ENCODE results near the gene CAMK2A. TPM values are rescaled to one million over a fixed set of nuclear protein-coding genes. Genes with fewer than 3 reads are reported as not detected.

CAMK2A gene
- total RNA-seq, 1 donor from 2014 or later, result 1.2 TPM

DNA sequence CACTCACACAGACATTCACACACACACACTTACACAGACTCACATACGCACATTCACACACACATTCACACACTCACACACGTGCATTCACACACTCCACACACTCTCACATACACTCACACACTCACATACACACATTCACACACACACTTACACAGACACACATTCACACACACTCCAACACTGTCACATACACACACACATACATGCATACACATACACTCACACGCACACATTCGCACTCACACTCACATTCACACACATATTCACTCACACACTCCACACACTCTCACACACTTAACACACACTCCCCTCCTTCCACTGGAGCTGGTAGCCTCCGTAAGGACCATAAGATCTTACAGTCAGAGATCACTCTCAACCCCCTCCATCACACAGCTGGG lies 26.2 kb downstream of the CAMK2A start:
- H3K27ac Mint-ChIP-seq (ENCODE audit: unreplicated experiment), result no peak overlapping the region
- Histone ChIP-seq H3K79me2 (ENCODE audit: insufficient read depth, low read length) (no peaks in the 10 kb centered on the region), H3K36me3 (ENCODE audit: insufficient read depth, low read length) (no peaks in the 10 kb centered on the region), H2AFZ (ENCODE audit: low read depth, low read length) (no peak overlapping the region), H3K27ac (ENCODE audit: low read depth, low read length) (peak overlapping the region; percentile 9), H3K27me3 (ENCODE audit: insufficient read depth, low read length) (no peaks in the 10 kb centered on the region), H3K9ac (ENCODE audit: low read length) (peak overlapping the region; percentile 17), H3K9me3 (ENCODE audit: insufficient read depth, low read depth, low read length) (no peaks in the 10 kb centered on the region), H4K20me1 (ENCODE audit: insufficient read depth, low read length) (no peaks in the 10 kb centered on the region), H3K4me1 (ENCODE audit: insufficient read depth, low read length) (peaks cover 22% of the 10 kb centered on the region), H3K4me3 (ENCODE audit: insufficient read depth, low read depth, low read length) (no peak overlapping the region), H3K4me2 (ENCODE audit: low read length) (peak overlapping the region; percentile 75)
- TF ChIP-seq, protein P1, sequence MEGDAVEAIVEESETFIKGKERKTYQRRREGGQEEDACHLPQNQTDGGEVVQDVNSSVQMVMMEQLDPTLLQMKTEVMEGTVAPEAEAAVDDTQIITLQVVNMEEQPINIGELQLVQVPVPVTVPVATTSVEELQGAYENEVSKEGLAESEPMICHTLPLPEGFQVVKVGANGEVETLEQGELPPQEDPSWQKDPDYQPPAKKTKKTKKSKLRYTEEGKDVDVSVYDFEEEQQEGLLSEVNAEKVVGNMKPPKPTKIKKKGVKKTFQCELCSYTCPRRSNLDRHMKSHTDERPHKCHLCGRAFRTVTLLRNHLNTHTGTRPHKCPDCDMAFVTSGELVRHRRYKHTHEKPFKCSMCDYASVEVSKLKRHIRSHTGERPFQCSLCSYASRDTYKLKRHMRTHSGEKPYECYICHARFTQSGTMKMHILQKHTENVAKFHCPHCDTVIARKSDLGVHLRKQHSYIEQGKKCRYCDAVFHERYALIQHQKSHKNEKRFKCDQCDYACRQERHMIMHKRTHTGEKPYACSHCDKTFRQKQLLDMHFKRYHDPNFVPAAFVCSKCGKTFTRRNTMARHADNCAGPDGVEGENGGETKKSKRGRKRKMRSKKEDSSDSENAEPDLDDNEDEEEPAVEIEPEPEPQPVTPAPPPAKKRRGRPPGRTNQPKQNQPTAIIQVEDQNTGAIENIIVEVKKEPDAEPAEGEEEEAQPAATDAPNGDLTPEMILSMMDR (IDR thresholded peaks at IDR 0.05; ENCODE audit: insufficient read depth, low read depth, low read length), result no peak
- no peak for TF ChIP-seq EZH2 (IDR thresholded peaks at IDR 0.05; ENCODE audit: insufficient read depth, low read length)
- H3K9me3 Mint-ChIP-seq (ENCODE audit: unreplicated experiment), result no peaks in the 10 kb centered on the region
- FAIRE-seq (peak; percentile 84), DNase-seq (ENCODE audit: low read depth) (no peak)
- peaks cover under 1% of the 10 kb centered on the region for H3K27me3 Mint-ChIP-seq (ENCODE audit: low read depth, unreplicated experiment)
- peaks cover 34% of the 10 kb centered on the region for H3K4me1 Mint-ChIP-seq (ENCODE audit: low read depth, unreplicated experiment)
- H3K36me3 Mint-ChIP-seq (ENCODE audit: low read depth, unreplicated experiment), result no peaks in the 10 kb centered on the region
- H3K4me3 Mint-ChIP-seq (ENCODE audit: unreplicated experiment), result no peak overlapping the region

DNA sequence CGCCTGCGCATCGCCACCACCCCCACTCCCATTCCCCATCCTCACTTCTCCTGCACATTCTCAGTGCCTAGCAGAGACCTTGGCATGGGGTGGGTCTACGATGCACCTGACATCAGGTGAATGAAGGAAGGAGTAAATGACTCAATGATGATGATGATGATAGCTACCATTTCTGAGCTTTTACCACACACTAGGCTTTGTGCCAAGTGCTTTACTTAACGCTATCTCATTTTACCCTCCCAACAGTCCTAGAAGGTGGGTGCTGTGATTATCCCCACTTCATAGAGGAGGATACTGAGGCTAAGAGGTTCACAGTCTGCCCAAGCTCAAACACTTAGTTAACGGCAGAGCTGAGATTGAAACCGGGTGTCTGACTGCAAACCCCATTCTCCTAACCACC lies 27.1 kb downstream of the CAMK2A start:
- FAIRE-seq (no peak), DNase-seq (ENCODE audit: low read depth) (no peak)
- Histone ChIP-seq H4K20me1 (ENCODE audit: insufficient read depth, low read length) (no peaks in the 10 kb centered on the region), H2AFZ (ENCODE audit: low read depth, low read length) (no peak overlapping the region), H3K27ac (ENCODE audit: low read depth, low read length) (no peak overlapping the region), H3K9ac (ENCODE audit: low read length) (no peak overlapping the region), H3K4me1 (ENCODE audit: insufficient read depth, low read length) (peaks cover 22% of the 10 kb centered on the region), H3K9me3 (ENCODE audit: insufficient read depth, low read depth, low read length) (no peaks in the 10 kb centered on the region), H3K27me3 (ENCODE audit: insufficient read depth, low read length) (no peaks in the 10 kb centered on the region), H3K36me3 (ENCODE audit: insufficient read depth, low read length) (no peaks in the 10 kb centered on the region), H3K79me2 (ENCODE audit: insufficient read depth, low read length) (no peaks in the 10 kb centered on the region), H3K4me3 (ENCODE audit: insufficient read depth, low read depth, low read length) (no peak overlapping the region), H3K4me2 (ENCODE audit: low read length) (no peak overlapping the region)
- Mint-ChIP-seq H3K36me3 (ENCODE audit: low read depth, unreplicated experiment) (no peaks in the 10 kb centered on the region), H3K27me3 (ENCODE audit: low read depth, unreplicated experiment) (no peaks in the 10 kb centered on the region), H3K9me3 (ENCODE audit: unreplicated experiment) (no peaks in the 10 kb centered on the region), H3K27ac (ENCODE audit: unreplicated experiment) (no peak overlapping the region), H3K4me1 (ENCODE audit: low read depth, unreplicated experiment) (peaks cover 40% of the 10 kb centered on the region), H3K4me3 (ENCODE audit: unreplicated experiment) (no peak overlapping the region)
- TF ChIP-seq EZH2 (IDR thresholded peaks at IDR 0.05; ENCODE audit: insufficient read depth, low read length), result no peak
- TF ChIP-seq, protein P1 (IDR thresholded peaks at IDR 0.05; ENCODE audit: insufficient read depth, low read depth, low read length), result no peak

DNA sequence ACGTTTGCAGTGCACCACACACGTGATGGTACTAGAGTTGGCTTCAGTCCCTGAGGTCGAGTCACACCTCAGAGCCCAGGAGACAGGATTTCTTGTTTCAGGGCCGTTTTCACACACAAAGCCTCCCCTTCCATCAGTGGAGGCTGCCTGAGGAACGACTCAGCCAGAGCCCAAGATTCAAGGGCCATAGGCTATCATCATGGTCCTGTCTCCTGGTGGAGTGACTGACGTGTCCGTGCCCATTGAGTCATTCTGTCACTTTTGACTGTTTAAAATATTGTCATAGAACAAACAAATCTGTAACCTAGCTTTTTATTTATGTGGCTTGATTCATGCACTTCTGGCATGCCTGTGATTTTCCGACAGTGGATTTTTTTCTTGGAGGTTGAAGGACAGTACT lies 28.3 kb downstream of the CAMK2A start:
- Histone ChIP-seq H3K36me3 (ENCODE audit: insufficient read depth, low read length) (no peaks in the 10 kb centered on the region), H3K27me3 (ENCODE audit: insufficient read depth, low read length) (no peaks in the 10 kb centered on the region), H2AFZ (ENCODE audit: low read depth, low read length) (no peak overlapping the region), H3K27ac (ENCODE audit: low read depth, low read length) (no peak overlapping the region), H3K4me1 (ENCODE audit: insufficient read depth, low read length) (peaks cover 22% of the 10 kb centered on the region), H4K20me1 (ENCODE audit: insufficient read depth, low read length) (no peaks in the 10 kb centered on the region), H3K4me2 (ENCODE audit: low read length) (no peak overlapping the region), H3K9ac (ENCODE audit: low read length) (no peak overlapping the region), H3K4me3 (ENCODE audit: insufficient read depth, low read depth, low read length) (no peak overlapping the region), H3K79me2 (ENCODE audit: insufficient read depth, low read length) (no peaks in the 10 kb centered on the region), H3K9me3 (ENCODE audit: insufficient read depth, low read depth, low read length) (no peaks in the 10 kb centered on the region)
- DNase-seq (ENCODE audit: low read depth) (no peak), FAIRE-seq (no peak)
- Mint-ChIP-seq H3K36me3 (ENCODE audit: low read depth, unreplicated experiment) (no peaks in the 10 kb centered on the region), H3K27ac (ENCODE audit: unreplicated experiment) (no peak overlapping the region), H3K9me3 (ENCODE audit: unreplicated experiment) (no peaks in the 10 kb centered on the region), H3K27me3 (ENCODE audit: low read depth, unreplicated experiment) (no peaks in the 10 kb centered on the region), H3K4me3 (ENCODE audit: unreplicated experiment) (no peak overlapping the region), H3K4me1 (ENCODE audit: low read depth, unreplicated experiment) (peaks cover 37% of the 10 kb centered on the region)
- TF ChIP-seq, protein P1 (IDR thresholded peaks at IDR 0.05; ENCODE audit: insufficient read depth, low read depth, low read length), result no peak
- no peak for TF ChIP-seq EZH2 (IDR thresholded peaks at IDR 0.05; ENCODE audit: insufficient read depth, low read length)
